Measurements from ENCODE around the gene MAP6.

DNA sequence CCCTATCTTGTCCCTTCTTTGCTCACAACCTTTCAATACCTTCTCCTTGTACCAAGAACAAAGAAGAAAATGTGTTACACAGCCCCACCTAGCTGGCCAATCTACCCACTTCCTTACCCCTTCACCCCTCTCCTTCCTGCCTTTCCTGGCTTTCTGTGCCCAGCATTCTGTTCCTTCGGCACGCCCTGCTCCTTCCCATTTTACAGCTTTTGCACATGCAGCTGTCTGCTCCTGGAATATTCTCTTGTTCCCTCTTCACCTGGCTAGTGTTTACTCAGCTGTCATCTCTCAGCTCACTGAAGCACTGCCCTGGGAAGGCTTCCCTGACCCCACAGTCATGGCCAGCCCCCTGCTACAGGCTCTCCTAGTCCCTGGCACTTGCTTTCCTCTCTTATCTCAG lies 76.1 kb downstream of the MAP6 start:
- TF ChIP-seq SP1 (IDR thresholded peaks at IDR 0.05) (no peak), NFRKB (IDR thresholded peaks at IDR 0.05) (no peak), ELF4 (IDR thresholded peaks at IDR 0.05) (no peak)
